Transverse colon (tissue), 4 donors: ENCODE data around the gene MED25.

Experiments used
- POLR2A ChIP-seq: fragments of 450-650 bp; IDR thresholded peaks from one replicate; pipeline ENCODE4 v1.6.1; 2016; ENCODE audit warnings: antibody characterized with exemption, mild to moderate bottlenecking, moderate library complexity
- POLR2AphosphoS5 ChIP-seq, 3 donors: sonication (generic); formaldehyde crosslinking; IDR thresholded peaks; one replicate each; pipeline ENCODE4 v1.6.1; 2016; ENCODE audit warnings: antibody characterized with exemption in 3 of 3
- TF ChIP-seq, protein P1 (sequence below), 5 experiments: fragments of 200-600 bp in 3 of 5; fragments of 450-650 bp in 2 of 5; sonication (generic) in 3 of 5; IDR thresholded peaks; 1 replicate in 2 of 5; 2 replicates in 3 of 5; pipeline ENCODE4 v1.5.1; 2016 to 2017; ENCODE audit warnings: antibody characterized with exemption in 5 of 5, inconsistent platforms in 3 of 5, mild to moderate bottlenecking in 2 of 5, moderate library complexity in 1 of 5

DNA sequence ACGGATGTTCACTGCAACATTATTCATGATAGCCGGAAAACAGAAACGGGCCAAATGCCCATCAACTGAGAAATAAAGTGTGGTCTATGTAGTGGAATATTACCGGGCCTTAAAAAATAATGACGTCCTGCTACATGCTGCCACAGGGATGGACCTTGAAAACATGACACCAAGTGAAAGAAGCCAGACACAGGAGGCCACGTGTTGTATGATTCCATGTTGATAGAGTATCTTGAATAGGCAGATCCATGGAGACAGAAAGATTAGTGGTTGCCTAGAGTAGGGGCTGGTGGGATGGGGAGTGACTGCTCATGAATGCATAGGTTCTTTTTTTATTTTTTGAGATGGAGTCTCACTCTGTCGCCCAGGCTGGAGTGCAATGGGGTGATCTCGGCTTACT is 47.6 kb upstream of the MED25 start:
- TF ChIP-seq POLR2AphosphoS5 (IDR thresholded peaks at IDR 0.05) = no peak
- TF ChIP-seq, protein P1, sequence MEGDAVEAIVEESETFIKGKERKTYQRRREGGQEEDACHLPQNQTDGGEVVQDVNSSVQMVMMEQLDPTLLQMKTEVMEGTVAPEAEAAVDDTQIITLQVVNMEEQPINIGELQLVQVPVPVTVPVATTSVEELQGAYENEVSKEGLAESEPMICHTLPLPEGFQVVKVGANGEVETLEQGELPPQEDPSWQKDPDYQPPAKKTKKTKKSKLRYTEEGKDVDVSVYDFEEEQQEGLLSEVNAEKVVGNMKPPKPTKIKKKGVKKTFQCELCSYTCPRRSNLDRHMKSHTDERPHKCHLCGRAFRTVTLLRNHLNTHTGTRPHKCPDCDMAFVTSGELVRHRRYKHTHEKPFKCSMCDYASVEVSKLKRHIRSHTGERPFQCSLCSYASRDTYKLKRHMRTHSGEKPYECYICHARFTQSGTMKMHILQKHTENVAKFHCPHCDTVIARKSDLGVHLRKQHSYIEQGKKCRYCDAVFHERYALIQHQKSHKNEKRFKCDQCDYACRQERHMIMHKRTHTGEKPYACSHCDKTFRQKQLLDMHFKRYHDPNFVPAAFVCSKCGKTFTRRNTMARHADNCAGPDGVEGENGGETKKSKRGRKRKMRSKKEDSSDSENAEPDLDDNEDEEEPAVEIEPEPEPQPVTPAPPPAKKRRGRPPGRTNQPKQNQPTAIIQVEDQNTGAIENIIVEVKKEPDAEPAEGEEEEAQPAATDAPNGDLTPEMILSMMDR (IDR thresholded peaks at IDR 0.05) = no peak
- no peak for TF ChIP-seq POLR2A
